ENCODE data around the gene TTC34.
"Not testable (repeated sequence)": the region's sequence is repeated elsewhere in the genome, so short reads cannot be mapped to it uniquely, and the experiment has no call there.

The TTC34 gene

GRCh38 chr1:2810899-2811532 lies 9.5 kb upstream of the TTC34 start:
- DNase-seq = no peak

GRCh38 chr1:2810281-2810680 lies 8.8 kb upstream of the TTC34 start:
- no peak for DNase-seq

- no peak for DNase-seq
Measured at GRCh38 chr1:2809656-2810055, 8.2 kb upstream of the TTC34 start.

DNA sequence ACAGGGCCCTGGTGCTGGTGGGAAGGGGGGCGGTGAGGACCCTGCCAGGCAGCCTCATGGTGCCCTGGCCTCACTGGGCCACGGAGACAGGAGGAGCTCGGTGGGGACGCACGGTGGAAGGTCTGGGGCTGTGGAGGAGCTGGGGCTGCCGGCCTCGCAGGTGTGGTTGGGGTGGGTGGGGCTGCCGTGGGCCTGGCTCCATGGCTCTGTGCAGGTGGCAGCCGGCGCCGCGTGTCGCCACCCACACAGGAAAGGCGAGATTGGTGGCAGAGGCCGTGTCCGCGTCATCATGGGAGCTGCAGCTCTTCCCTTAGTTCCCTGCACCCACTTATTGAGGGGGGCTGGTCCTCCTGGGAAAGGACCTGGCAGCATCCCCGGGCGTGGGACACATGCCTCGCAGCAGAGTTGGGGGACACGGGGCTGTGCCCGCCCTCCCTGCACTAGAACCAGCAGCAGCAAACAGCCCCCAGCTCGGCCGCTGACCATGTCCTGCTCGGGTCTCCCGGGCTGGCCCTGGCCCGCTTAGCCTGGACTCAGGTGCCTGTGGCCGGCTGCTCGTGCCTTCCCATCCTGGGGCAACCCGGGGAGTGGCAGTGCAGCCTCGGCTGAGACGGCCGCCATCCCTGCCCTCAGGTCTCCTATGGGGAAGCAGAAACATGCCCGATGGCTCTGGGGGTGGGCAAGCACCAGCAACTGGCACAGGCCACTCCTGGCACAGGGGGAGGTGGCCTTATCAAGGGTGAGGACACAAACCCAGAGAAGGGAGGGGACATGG lies 7.5 kb upstream of the TTC34 start:
- DNase-seq = no peak

DNA sequence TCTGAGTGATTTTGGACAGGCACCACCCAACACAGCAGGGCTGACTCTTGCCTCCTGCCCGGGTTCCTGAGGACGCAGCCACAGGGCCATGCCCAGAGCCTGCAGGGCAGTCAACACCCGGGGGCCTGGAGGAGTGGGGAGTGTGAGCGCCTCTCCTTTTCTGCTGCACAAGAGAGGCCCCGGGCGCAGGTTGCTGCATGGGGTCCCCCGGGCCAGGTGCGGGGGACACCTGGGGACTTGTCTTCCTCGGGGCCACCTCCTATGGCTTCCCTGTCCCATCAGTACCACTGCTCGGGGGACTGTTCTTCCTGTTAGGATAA lies 6.9 kb upstream of the TTC34 start:
- no peak for DNase-seq

- no peak for DNase-seq
Measured at GRCh38 chr1:2807678-2808385, 6.3 kb upstream of the TTC34 start.

DNA sequence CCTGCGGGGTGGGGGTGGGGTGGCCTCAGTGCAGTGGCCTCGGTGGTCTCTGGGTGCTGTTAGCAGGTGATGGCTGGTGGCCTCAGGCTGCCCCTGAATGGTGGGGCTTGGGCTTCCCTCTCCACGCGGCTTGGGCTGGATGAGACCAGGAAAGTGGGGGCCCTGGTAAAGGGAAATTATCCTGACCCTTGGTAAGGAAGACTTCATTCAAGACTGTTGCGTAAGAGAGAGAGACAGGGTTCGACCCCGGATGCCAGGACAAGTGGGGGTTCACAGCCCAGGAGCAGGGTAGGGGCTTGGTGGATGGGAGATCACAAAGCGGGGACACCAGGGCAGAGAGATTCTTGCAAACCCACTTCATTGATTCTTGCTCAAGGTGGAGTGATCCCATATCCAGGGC lies 5.5 kb upstream of the TTC34 start:
- DNase-seq = no peak

- no peak for DNase-seq
Measured at GRCh38 chr1:2806591-2806990, 5.1 kb upstream of the TTC34 start.

DNA sequence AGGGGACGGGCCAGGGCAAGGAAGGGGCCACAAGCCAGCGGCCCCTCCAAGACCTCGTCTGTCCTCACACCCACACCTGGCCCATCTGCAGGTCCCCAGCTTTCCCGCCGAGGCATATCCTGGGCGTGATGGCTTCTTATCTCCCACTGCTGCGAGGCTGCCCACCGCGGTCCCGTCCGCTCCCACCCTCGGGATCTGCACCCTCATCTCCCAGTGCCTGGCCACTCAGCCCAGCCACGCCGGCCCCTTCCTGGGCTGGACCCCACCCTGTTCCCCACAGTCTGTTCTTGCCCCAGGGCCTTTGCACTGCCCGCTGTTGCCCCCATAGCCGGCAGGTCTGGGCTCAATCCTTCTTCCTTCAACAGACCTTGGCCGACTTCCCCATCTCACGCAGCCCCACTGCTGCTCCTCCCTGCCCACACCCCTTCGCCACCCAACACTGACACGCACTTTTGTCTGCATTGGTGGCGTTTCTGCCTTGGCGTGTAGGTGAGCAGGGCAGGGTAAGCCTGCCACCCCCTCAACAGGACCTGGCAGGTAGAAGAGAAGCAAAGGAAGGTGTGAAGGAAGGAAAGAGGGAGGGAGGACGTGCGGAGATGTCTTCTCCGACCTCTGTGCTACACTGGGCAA lies 4.4 kb upstream of the TTC34 start:
- no peak for DNase-seq

- DNase-seq = no peak
Measured at GRCh38 chr1:2804628-2805351, 3.3 kb upstream of the TTC34 start.

DNA sequence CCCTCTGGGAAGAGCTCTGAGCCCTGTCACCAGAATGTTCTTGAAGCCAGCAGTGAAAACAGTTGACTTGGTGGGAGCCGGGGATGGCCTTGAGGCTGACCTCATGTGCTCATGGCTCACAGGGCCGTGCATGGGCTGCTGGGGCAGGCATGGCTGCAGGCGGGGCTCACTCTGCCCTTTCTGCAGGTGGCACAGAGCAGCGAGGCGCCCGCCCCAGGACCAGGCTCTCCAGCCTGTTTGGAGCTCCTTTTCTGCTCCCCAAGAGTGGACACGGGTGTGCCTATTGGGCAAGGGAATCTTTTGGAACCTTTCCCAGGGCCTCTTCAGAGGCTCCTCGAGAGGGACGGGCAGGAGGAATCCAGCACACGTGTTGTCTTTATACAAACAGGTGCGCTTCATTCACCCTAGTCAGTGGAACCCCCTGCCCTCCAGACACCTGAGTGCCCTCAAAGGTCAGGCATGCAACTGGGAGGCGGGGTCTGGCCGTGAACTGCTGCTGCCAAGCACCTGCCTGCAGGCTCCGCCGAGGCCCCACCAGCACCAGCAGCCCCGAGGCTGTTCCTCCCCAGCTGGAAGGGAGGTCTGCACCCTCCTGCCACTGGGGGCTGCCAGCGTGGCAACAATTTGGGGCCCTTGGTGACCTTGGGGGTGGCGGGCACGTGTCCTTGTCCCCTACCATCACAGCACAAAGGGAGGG lies 2.6 kb upstream of the TTC34 start:
- no peak for DNase-seq

GRCh38 chr1:2803086-2803930 lies 1.8 kb upstream of the TTC34 start:
- DNase-seq = no peak

DNA sequence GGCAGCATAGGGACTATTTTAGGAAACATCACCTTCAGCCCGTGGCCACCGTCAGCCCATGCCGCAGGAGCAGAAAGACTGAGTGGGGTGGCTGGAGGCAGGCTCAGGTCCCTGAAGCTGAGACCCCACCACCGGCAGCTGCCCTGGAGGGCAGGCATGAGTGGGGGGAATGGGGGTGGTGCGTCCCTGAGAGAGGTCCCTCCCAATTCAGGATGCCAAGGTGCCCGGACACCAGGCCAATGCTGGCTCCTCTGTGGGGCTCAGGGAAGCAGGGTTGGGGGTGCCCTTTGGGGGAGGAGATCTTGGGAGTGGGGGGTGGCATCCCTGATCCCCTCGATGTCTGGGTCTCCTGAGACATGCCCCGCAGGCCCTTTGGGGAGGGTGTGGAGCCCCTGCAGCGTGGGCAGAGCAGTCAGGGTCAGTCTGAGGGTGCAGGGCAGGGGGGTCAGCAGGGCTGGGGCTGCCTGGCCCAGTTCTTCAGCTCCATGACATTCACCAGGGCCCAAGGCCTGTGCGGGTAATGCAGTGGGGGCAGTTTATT lies 998 bp upstream of the TTC34 start:
- DNase-seq = no peak

GRCh38 chr1:2801046-2801445 lies 447 bp downstream of the TTC34 start:
- no peak for DNase-seq

GRCh38 chr1:2800664-2801045 lies 838 bp downstream of the TTC34 start:
- DNase-seq = no peak

- no peak for DNase-seq
Measured at GRCh38 chr1:2799811-2800663, 1.5 kb downstream of the TTC34 start.

- DNase-seq = not testable (repeated sequence)
Measured at GRCh38 chr1:2798958-2799357, 2.5 kb downstream of the TTC34 start.

- DNase-seq = no peak
Measured at GRCh38 chr1:2797741-2798016, 3.8 kb downstream of the TTC34 start.

DNA sequence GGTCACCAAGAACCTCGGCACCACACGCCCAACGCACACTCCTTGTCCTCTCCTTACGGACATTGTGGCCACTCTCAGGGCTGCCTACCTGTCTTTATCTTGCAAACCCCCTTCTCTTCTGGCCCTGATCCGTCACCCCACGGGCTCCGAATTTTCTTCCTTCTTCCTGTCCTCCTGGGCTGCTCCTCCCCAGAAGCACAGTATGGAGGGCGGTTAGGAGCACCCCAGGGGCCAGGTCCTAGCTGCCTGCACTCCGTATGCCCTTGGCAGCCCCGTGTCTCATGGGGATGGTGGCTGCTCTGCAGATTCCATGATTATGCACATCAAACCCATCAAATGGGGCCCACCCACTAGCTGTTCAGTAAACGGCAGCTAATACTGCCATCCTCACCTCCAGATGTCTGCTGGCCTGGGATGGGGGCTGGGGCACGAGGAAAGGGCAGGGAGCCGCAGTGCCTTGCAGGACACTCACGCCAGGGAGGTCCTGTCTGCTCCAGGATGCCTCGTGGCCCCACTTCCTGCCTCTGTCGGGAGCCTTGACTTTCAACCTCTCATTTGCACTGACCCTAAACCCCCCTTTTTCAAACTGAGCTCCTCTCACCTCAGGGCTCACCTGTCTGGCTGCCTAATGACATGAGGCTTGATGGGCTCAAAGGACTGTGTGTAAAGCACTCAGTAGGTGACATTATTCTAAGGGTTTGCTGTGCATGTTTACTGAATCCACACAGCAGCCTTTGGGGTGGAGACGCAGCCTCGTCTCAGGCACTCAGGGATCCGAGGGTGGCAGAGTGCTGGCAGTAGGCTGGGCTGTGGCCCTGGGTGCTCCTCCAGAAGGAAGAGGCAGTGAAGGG lies 4.4 kb downstream of the TTC34 start:
- no peak for DNase-seq

- no peak for DNase-seq
Measured at GRCh38 chr1:2795926-2796325, 5.6 kb downstream of the TTC34 start.

All from SHP77 (cell line).